HuH-7.5 (cell line): ENCODE results near the gene CCSER2.
A peak's percentile ranks its signal among the peaks of the same experiment; 100 is the strongest.
"Not testable (repeated sequence)": the region's sequence is repeated elsewhere in the genome, so short reads cannot be mapped to it uniquely, and the experiment has no call there.

Experiments
- DNase-seq: peaks from one replicate; pipeline ENCODE4 v3.0.0; 2011; ENCODE audit warnings: low spot score

CCSER2 gene

GRCh38 chr10:84397735-84398144 lies 69.4 kb downstream of the CCSER2 start:
- no peak for DNase-seq

- no peak for DNase-seq
These were observed 70.3 kb downstream of the CCSER2 start for GRCh38 chr10:84398696-84399095.

- DNase-seq, result no peak
These were observed 73.6 kb downstream of the CCSER2 start for GRCh38 chr10:84401854-84402611.

- DNase-seq, result no peak
These were observed 76.4 kb downstream of the CCSER2 start for GRCh38 chr10:84404783-84405182.

DNA sequence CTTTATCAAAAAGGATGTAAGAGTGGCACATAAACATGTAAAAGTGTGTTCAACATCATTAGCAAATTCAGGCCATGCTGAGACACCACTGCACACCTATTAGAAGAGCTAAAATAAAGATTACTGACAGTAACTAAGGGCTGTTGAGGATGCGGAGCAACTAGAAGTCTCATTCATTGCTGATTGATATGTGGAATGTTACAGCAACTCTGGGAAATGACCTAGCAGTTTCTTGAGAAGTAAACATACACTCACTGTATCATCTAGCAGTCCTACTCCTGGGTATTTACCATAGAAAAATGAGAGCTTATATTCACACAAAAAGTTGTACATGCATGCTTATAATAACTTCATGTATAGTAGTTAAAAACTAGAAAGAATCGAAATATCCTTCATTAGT lies 77.3 kb downstream of the CCSER2 start:
- no peak for DNase-seq

DNA sequence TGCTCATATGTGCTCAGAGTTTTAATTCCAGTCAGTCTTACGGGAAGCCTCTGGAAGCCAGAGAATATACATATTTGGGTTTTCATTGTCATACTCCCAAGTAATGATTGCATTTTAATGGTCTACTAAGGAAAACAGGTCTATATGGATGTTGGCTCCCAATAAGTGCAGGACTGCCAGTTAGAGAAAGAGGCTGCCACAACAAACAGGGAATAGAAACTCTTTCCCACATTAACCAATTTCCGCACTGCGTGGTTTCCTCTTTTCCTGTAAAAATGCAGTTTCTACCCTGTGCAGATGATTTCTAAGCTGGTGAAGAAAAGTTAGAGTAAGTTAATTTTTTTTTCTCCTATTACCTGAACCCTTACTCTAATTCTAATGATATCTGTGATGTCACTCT lies 78.2 kb downstream of the CCSER2 start:
- DNase-seq, result no peak

DNA sequence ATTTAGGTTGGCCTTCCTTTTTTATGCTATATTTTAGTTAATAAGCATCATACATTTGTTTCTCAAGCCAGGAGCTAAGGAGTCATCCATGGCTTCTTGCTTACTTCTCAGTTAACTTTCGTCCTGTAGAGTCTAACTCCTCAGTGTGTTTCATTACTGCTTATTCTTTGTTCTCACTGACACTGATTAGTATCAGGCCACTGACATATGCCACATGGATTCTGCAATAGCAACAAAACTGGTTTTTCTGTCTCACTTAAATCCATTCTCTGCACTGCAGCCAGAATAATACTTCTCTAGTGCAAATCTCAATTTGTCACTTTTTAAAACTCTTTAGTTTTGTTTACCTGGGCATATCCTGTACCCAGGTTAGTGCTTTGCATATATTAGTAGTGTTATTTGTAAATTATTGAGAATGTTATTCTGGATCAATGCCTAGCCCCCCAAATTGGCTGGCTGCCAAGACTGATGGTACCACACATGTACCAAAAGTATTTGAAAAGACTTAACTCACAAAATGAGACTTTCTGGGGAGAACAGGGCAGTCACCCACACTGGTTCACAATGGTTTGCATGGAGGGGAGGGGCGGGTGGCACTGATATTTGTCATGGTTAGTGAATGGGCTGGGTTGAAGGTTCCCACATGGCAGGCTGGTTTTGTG lies 79.1 kb downstream of the CCSER2 start:
- no peak for DNase-seq

GRCh38 chr10:84412482-84412881 lies 84.1 kb downstream of the CCSER2 start:
- DNase-seq, result no peak

- DNase-seq, result not testable (repeated sequence)
These were observed 85.7 kb downstream of the CCSER2 start for GRCh38 chr10:84414110-84414509.

- no peak for DNase-seq
These were observed 87.3 kb downstream of the CCSER2 start for GRCh38 chr10:84415539-84416244.

GRCh38 chr10:84416245-84416555 lies 87.8 kb downstream of the CCSER2 start:
- no peak for DNase-seq

DNA sequence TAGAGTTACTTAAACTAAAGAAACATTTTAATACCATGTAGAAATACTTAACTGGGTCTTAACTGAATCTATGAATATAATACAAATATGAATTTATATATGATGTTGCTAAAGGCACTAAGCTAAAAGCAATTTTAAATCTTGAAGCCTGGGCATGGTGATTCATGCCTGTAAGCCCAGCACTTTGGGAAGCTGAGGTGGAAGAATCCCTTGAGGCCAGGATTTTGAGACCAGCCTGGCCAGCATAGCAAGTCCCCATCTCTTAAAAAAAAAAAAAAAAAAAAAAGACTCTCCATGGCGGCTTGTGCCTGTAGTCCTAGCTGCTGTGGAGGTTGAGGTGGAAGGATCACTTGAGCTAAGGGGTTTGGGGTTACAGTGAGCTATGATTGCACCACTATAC lies 95.3 kb downstream of the CCSER2 start:
- DNase-seq, result no peak

- DNase-seq, result no peak
These were observed 96.4 kb downstream of the CCSER2 start for GRCh38 chr10:84424731-84425167.

GRCh38 chr10:84427903-84428650 lies 99.7 kb downstream of the CCSER2 start:
- DNase-seq, result no peak

DNA sequence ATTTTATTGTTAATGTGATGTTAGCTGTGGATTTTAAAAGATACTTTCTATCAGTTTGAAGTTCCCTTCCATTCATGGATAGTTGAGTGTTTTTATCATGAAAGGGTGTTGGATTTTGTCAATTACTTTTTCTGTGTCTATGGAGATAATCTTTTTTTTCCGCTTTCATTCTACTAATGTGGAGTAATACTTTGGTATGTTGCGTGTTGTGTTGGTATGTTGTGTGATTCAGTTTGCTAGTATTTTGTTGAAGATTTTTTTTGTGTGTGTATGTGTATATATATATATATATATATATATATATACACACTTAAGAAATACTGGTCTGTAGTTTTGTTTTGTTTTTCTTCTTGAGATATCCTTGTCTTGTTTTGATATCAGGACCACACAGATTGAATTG lies 100.3 kb downstream of the CCSER2 start:
- no peak for DNase-seq

- DNase-seq, result peak; percentile 6
These were observed 101.6 kb downstream of the CCSER2 start for GRCh38 chr10:84429926-84430520.

GRCh38 chr10:84432891-84433290 lies 104.5 kb downstream of the CCSER2 start:
- no peak for DNase-seq

GRCh38 chr10:84440781-84441180 lies 112.4 kb downstream of the CCSER2 start:
- DNase-seq, result no peak

DNA sequence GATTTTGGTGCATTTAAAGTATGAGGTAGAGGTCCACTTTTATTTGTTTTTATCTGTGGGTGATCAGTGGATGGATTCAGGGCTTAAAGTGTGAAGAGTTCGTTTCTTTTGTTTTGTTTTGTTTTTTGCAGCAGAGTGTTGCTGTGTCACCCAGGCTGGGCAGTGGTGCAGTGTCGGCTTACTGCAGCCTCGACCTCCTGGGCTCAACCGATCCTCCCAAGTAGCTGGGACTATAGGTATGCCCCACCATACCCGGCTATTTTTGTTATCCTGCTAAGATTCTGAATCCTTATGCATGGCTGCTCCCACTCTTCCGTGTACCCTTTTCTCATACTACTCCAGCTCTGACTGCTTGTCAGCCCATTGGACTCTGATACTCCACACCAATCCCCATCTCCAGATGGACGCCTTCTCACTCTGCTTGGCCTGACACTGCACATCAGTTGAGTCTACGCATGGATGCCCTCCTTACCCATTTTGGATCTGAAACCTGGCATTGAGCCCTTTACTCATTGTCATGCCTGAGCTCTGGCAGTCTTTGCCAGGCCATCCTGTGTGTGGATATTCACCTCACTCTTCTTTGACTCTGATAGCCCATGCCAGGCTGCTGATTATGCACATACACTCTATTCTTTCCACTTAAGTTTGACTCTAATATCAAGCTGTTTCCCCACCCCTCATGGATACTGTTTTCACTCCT lies 119.5 kb downstream of the CCSER2 start:
- no peak for DNase-seq

- DNase-seq, result not testable (repeated sequence)
These were observed 121.0 kb downstream of the CCSER2 start for GRCh38 chr10:84449351-84449750.

DNA sequence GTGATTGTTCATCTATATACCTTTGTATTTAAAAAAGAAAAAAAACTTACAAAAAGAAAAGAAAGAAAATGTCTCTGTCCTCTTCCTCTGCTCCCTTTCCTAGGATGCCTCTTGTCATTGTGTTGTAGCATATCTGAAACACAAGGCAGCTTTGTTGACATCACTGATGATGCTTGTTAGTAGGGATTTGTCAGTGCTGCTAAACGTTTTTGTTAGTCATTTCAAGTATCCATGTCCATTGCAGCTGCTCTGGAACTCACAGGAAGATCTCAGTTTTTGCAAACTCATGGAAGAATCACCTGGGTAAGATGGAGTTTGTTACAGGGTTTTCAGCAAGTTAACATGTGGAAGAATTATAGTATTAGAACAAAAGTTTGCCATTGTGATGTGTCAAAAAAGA lies 123.6 kb downstream of the CCSER2 start:
- no peak for DNase-seq
